ENCODE measurements around the gene MME. TPM values are rescaled to one million over a fixed set of nuclear protein-coding genes. Genes with fewer than 3 reads are reported as not detected.

The MME gene
- total RNA-seq, 1 donor = 102 TPM

DNA sequence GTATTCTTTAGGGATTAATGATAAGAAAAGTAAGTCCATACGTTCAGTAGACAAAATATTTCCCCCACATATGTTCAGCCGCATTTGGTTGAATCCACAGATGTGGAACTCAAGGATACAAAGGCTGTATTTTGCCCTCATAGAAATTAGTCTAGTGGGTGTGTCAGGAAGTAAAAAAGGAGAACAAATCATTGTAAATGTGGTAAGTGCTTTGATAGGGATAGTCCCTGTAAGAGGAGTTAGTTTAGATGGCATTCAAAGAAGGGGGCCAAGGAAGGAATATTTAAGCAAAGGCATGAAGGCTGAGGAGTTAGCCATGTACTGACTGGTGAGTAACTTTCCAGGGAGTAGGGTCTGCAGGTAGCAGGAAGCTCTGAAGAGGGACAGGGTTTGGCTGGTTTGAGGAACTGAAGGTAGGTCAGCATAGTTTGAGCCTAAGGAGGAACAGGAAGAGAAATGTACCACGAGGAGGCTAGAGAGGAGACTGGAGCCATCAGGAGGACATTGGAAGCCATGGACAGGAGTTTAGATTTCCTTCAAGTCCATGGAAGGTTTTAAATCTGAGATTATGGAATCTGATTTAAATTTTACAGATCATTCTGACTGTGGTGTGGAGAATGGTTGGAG, 98.8 kb downstream of the MME start:
- no peaks in the 10 kb centered on the region for H3K9me3 ChIP-seq (ENCODE audit: low read depth, low read length)
- H4K20me1 ChIP-seq (ENCODE audit: insufficient read depth, low read length) = no peaks in the 10 kb centered on the region
- H3K79me2 ChIP-seq (ENCODE audit: insufficient read depth, low read length) = no peaks in the 10 kb centered on the region
- TF ChIP-seq CTCF (IDR thresholded peaks at IDR 0.05; ENCODE audit: extremely low read depth, low read depth, low read length) = no peak
- H3K27ac ChIP-seq (ENCODE audit: low read depth, low read length) = no peak overlapping the region
- no peaks in the 10 kb centered on the region for H3K27me3 ChIP-seq (ENCODE audit: insufficient read depth, low read length)
- no peaks in the 10 kb centered on the region for H3K36me3 ChIP-seq (ENCODE audit: insufficient read depth, low read length)
- no peak overlapping the region for H3K4me2 ChIP-seq (ENCODE audit: insufficient read depth, low read length)
- no peak for DNase-seq (ENCODE audit: insufficient read length, low spot score, missing footprints)
- H3K4me1 ChIP-seq (ENCODE audit: insufficient read depth, low read length) = no peaks in the 10 kb centered on the region
- H3K4me3 ChIP-seq (ENCODE audit: insufficient read depth, low read length) = no peak overlapping the region
- no peak overlapping the region for H2AFZ ChIP-seq (ENCODE audit: low read length)

- Histone ChIP-seq H3K9me3 (ENCODE audit: low read depth, low read length) (no peaks in the 10 kb centered on the region), H3K27ac (ENCODE audit: low read depth, low read length) (no peak overlapping the region), H3K4me2 (ENCODE audit: insufficient read depth, low read length) (no peak overlapping the region), H3K79me2 (ENCODE audit: insufficient read depth, low read length) (no peaks in the 10 kb centered on the region), H3K4me3 (ENCODE audit: insufficient read depth, low read length) (no peak overlapping the region), H3K27me3 (ENCODE audit: insufficient read depth, low read length) (no peaks in the 10 kb centered on the region), H3K4me1 (ENCODE audit: insufficient read depth, low read length) (no peaks in the 10 kb centered on the region), H2AFZ (ENCODE audit: low read length) (no peak overlapping the region), H3K36me3 (ENCODE audit: insufficient read depth, low read length) (no peaks in the 10 kb centered on the region), H4K20me1 (ENCODE audit: insufficient read depth, low read length) (no peaks in the 10 kb centered on the region)
- no peak for TF ChIP-seq CTCF (IDR thresholded peaks at IDR 0.05; ENCODE audit: extremely low read depth, low read depth, low read length)
- DNase-seq (ENCODE audit: insufficient read length, low spot score, missing footprints) = no peak
These were observed 99.3 kb downstream of the MME start for GRCh38 chr3:155179437-155179827.

- Histone ChIP-seq H3K36me3 (ENCODE audit: insufficient read depth, low read length) (no peaks in the 10 kb centered on the region), H3K4me3 (ENCODE audit: insufficient read depth, low read length) (no peak overlapping the region)
These were observed 100.0 kb downstream of the MME start for GRCh38 chr3:155179966-155180757.

More at GRCh38 chr3:155179966-155180757, 100.0 kb downstream of the MME start:
- H4K20me1 ChIP-seq (ENCODE audit: insufficient read depth, low read length) = no peaks in the 10 kb centered on the region
- H3K9me3 ChIP-seq (ENCODE audit: low read depth, low read length) = no peaks in the 10 kb centered on the region
- H3K27ac ChIP-seq (ENCODE audit: low read depth, low read length) = no peak overlapping the region
- H2AFZ ChIP-seq (ENCODE audit: low read length) = no peak overlapping the region
- DNase-seq (ENCODE audit: insufficient read length, low spot score, missing footprints) = no peak
- no peaks in the 10 kb centered on the region for H3K27me3 ChIP-seq (ENCODE audit: insufficient read depth, low read length)
- TF ChIP-seq CTCF (IDR thresholded peaks at IDR 0.05; ENCODE audit: extremely low read depth, low read depth, low read length) = no peak
- H3K79me2 ChIP-seq (ENCODE audit: insufficient read depth, low read length) = no peaks in the 10 kb centered on the region
- no peak overlapping the region for H3K4me2 ChIP-seq (ENCODE audit: insufficient read depth, low read length)
- H3K4me1 ChIP-seq (ENCODE audit: insufficient read depth, low read length) = no peaks in the 10 kb centered on the region
